GM18873 (cell line): Measurements from ENCODE around the gene CITED1.

ENCODE experiments used
- ATAC-seq: cut with Tn5 transposase; IDR thresholded peaks from one replicate; pipeline ENCODE4 v1.9.1; 2021; ENCODE audit warnings: mild to moderate bottlenecking, moderate library complexity, moderate number of reproducible peaks; ENCODE audit not compliant: unreplicated experiment, low FRiP score

CITED1 gene

GRCh38 chrX:72271812-72272211 lies 33.9 kb downstream of the CITED1 start:
- ATAC-seq, result no peak

- no peak for ATAC-seq
Measured at GRCh38 chrX:72271091-72271788, 34.5 kb downstream of the CITED1 start.

- no peak for ATAC-seq
Measured at GRCh38 chrX:72270316-72270866, 35.3 kb downstream of the CITED1 start.

GRCh38 chrX:72269671-72270251 lies 36.0 kb downstream of the CITED1 start:
- ATAC-seq, result no peak

GRCh38 chrX:72268597-72269365 lies 36.9 kb downstream of the CITED1 start:
- ATAC-seq, result no peak

- no peak for ATAC-seq
Measured at GRCh38 chrX:72265263-72265662, 40.5 kb downstream of the CITED1 start.

GRCh38 chrX:72262077-72262476 lies 43.6 kb downstream of the CITED1 start:
- no peak for ATAC-seq

- ATAC-seq, result no peak
Measured at GRCh38 chrX:72260448-72260847, 45.3 kb downstream of the CITED1 start.

GRCh38 chrX:72258174-72258573 lies 47.5 kb downstream of the CITED1 start:
- no peak for ATAC-seq

- no peak for ATAC-seq
Measured at GRCh38 chrX:72255864-72256263, 49.9 kb downstream of the CITED1 start.

- no peak for ATAC-seq
Measured at GRCh38 chrX:72255445-72255844, 50.3 kb downstream of the CITED1 start.

GRCh38 chrX:72254816-72255215 lies 50.9 kb downstream of the CITED1 start:
- ATAC-seq, result no peak

GRCh38 chrX:72253686-72254085 lies 52.0 kb downstream of the CITED1 start:
- no peak for ATAC-seq
